Caco-2 (cell line): ENCODE results near the gene CAB39L. TPM values are rescaled to one million over a fixed set of nuclear protein-coding genes. Genes with fewer than 3 reads are reported as not detected.

Experiments used
- BruUV-seq: library from RNA; stranded (reverse); fragments of 400-500 nt; replicated peaks from 2 replicates; lab custom pipeline; 2021; lab: Mats Ljungman, UMichigan
- CTCF ChIA-PET: fragments of 300-600 bp; sonication (Branson Sonifier 250); formaldehyde crosslinking; loops from one replicate; lab custom pipeline; 2022; ENCODE audit warnings: antibody characterized with exemption; lab: Charles Lee
- POLR2A ChIA-PET: fragments of 300-600 bp; sonication (Branson Sonifier 250); formaldehyde crosslinking; loops from one replicate; lab custom pipeline; 2022; ENCODE audit warnings: antibody characterized with exemption; lab: Charles Lee
- DNase-seq, 2 experiments: peaks; one replicate each; pipeline versions ENCODE4 v3.0.0 to v3.0.0-alpha.2; 2020 to 2022
- H3K27me3 ChIP-seq: replicated peaks from 2 replicates; pipeline ENCODE4 v1.6.0; 2011; ENCODE audit warnings: low read length; ENCODE audit not compliant: control insufficient read depth, insufficient read depth
- H3K36me3 ChIP-seq: 2 replicates; pipeline ENCODE4 v1.5.1; 2011; ENCODE audit warnings: low read length; ENCODE audit not compliant: control insufficient read depth, insufficient read depth
- H3K4me1 ChIP-seq: fragments of 250-450 bp; sonication (Bioruptor Pico); 2 replicates; pipeline ENCODE4 v1.5.1; 2020; ENCODE audit warnings: mild to moderate bottlenecking
- H3K4me3 ChIP-seq: 2 replicates; pipeline ENCODE4 v1.5.1; 2011; ENCODE audit warnings: low read depth, mild to moderate bottlenecking, control low read depth, low read length
- H3K9me3 ChIP-seq: fragments of 250-450 bp; sonication (Bioruptor Pico); 2 replicates; pipeline ENCODE4 v1.5.1; 2020; ENCODE audit warnings: mild to moderate bottlenecking, moderate library complexity
- H3K27ac Mint-ChIP-seq: one replicate; pipeline ENCODE4 v1.8.0; 2022; ENCODE audit warnings: mixed read lengths; ENCODE audit not compliant: unreplicated experiment
- H3K27me3 Mint-ChIP-seq: one replicate; pipeline ENCODE4 v1.8.0; 2022; ENCODE audit warnings: mixed read lengths; ENCODE audit not compliant: insufficient read depth, unreplicated experiment
- H3K36me3 Mint-ChIP-seq: one replicate; pipeline ENCODE4 v1.8.0; 2022; ENCODE audit warnings: mild to moderate bottlenecking, mixed read lengths; ENCODE audit not compliant: insufficient read depth, unreplicated experiment
- H3K4me1 Mint-ChIP-seq: one replicate; pipeline ENCODE4 v1.8.0; 2022; ENCODE audit warnings: low read depth, mixed read lengths; ENCODE audit not compliant: unreplicated experiment
- H3K4me3 Mint-ChIP-seq: one replicate; pipeline ENCODE4 v1.8.0; 2022; ENCODE audit warnings: mild to moderate bottlenecking, moderate library complexity, mixed read lengths; ENCODE audit not compliant: unreplicated experiment
- H3K9me3 Mint-ChIP-seq: one replicate; pipeline ENCODE4 v1.8.0; 2022; ENCODE audit warnings: mixed read lengths; ENCODE audit not compliant: unreplicated experiment
- intact Hi-C: fragments of 100-400 bp; cut with micrococcal nuclease; formaldehyde crosslinking; loops from one replicate; pipeline ENCODE4 v1.10.0; 2022; ENCODE audit not compliant: unreplicated experiment
- total RNA-seq: library from RNA; stranded (reverse); gene quantifications from 2 replicates; pipeline ENCODE4 v1.2.3, GENCODE V29; 2022
- TF ChIP-seq, protein P1 (sequence below), 2 experiments: fragments of 200-600 bp in 1 of 2; IDR thresholded peaks; 1 replicate in 1 of 2; 2 replicates in 1 of 2; pipeline versions ENCODE4 v1.5.1 to v1.8.0; 2011 to 2022; ENCODE audit warnings: antibody characterized with exemption in 1 of 2, control low read depth in 1 of 2, inconsistent platforms in 1 of 2, low read depth in 1 of 2, low read length in 1 of 2, mild to moderate bottlenecking in 1 of 2, moderate library complexity in 1 of 2; ENCODE audit not compliant: insufficient read depth in 1 of 2, severe bottlenecking in 1 of 2, unreplicated experiment in 1 of 2

Gene CAB39L
- total RNA-seq, 1 experiment from 2014 or later = 40.6 TPM

DNA sequence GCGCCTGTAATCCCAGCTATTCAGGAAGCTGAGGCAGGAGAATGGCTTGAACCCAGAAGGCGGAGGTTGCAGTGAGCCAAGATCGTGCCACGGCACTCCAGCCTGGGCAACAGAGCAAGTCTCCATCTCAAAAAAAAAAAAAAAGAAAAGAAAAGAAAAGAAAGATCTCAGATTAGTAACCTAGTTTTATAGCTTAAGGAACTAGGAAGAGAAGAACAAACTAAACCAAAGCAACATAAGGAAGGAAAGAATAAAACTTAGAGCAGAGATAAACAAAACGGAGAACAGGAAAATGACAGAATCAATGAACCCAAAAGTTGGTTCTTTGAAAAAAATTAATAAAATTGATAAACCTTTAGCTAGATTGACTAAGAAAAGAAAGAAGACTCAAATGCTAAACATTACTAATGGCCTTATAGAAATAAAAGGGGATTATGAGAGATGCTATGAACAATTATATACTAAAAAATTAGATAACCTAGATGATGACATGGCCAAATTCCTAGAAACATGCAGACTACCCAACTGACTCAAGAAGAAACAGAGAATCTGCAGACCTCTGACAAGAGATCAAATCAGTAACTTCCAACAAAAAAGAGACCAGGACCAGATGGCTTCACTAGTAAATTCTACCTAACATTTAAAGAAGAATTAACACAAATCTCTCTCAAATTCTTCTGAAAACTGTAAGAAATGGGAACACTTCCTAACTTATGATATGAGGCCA lies 127.9 kb downstream of the CAB39L start:
- POLR2A ChIA-PET = no interaction called here
- no TSS peak for BruUV-seq
- H3K4me1 ChIP-seq = peaks cover 21% of the 10 kb centered on the region
- H3K4me3 ChIP-seq = no peak overlapping the region
- CTCF ChIA-PET = interaction anchor here (0.7 kb wide), 1 partner anchor 68 kb away, joined by 6 read pairs; no protein-coding TSS in a partner anchor
- H3K27me3 Mint-ChIP-seq = no peaks in the 10 kb centered on the region
- H3K27ac Mint-ChIP-seq = peak overlapping the region; percentile 28
- no peaks in the 10 kb centered on the region for H3K27me3 ChIP-seq
- H3K36me3 Mint-ChIP-seq = peaks cover 52% of the 10 kb centered on the region
- peaks cover 26% of the 10 kb centered on the region for H3K4me1 Mint-ChIP-seq
- intact Hi-C loops = loop anchor here (2.0 kb wide), 2 partner anchors 27 to 57 kb away; no protein-coding TSS in a partner anchor
- no peaks in the 10 kb centered on the region for H3K9me3 Mint-ChIP-seq
- TF ChIP-seq, protein P1, sequence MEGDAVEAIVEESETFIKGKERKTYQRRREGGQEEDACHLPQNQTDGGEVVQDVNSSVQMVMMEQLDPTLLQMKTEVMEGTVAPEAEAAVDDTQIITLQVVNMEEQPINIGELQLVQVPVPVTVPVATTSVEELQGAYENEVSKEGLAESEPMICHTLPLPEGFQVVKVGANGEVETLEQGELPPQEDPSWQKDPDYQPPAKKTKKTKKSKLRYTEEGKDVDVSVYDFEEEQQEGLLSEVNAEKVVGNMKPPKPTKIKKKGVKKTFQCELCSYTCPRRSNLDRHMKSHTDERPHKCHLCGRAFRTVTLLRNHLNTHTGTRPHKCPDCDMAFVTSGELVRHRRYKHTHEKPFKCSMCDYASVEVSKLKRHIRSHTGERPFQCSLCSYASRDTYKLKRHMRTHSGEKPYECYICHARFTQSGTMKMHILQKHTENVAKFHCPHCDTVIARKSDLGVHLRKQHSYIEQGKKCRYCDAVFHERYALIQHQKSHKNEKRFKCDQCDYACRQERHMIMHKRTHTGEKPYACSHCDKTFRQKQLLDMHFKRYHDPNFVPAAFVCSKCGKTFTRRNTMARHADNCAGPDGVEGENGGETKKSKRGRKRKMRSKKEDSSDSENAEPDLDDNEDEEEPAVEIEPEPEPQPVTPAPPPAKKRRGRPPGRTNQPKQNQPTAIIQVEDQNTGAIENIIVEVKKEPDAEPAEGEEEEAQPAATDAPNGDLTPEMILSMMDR (IDR thresholded peaks at IDR 0.05; ENCODE audit: insufficient read depth in 1 of 2, low read depth in 1 of 2, low read length in 1 of 2, severe bottlenecking in 1 of 2, unreplicated experiment in 1 of 2) = no peak
- H3K9me3 ChIP-seq = no peaks in the 10 kb centered on the region
- no peak for DNase-seq
- no peaks in the 10 kb centered on the region; the same call in 1 of the 2 replicates for H3K36me3 ChIP-seq
- no peak overlapping the region for H3K4me3 Mint-ChIP-seq

DNA sequence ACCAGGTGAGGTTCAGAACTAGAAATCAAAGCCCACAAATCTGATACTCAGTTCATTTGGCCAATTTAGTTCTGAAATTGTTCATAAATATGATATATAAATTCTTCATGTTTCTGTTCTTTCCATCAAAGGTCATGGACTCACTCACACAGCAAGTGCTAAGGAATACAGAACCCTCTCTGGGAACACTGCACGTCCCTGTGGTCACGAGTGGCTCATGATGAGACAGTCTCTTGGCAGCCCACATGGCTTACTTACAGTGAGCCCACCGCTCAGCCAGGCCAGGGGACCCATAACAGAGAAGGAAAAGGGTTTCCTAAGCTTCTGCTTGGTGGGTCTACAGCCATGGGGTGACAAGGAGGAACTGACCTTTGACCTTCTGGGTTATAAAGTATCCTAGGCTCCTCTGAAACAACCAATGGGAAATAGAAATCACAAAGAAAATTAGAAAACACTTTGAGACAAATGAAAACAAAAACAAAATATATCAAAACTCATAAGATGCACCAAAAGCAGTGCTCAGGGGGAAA lies 128.8 kb downstream of the CAB39L start:
- intact Hi-C loops = loop anchor here (2.0 kb wide), 2 partner anchors 28 to 58 kb away; no protein-coding TSS in a partner anchor
- Histone ChIP-seq H3K36me3 (peaks cover 1% of the 10 kb centered on the region), H3K27me3 (no peaks in the 10 kb centered on the region), H3K9me3 (no peaks in the 10 kb centered on the region), H3K4me1 (peaks cover 21% of the 10 kb centered on the region), H3K4me3 (no peak overlapping the region)
- Mint-ChIP-seq H3K36me3 (peaks cover 57% of the 10 kb centered on the region), H3K4me3 (no peak overlapping the region), H3K9me3 (no peaks in the 10 kb centered on the region), H3K27ac (peak overlapping the region; percentile 28), H3K4me1 (peaks cover 26% of the 10 kb centered on the region), H3K27me3 (no peaks in the 10 kb centered on the region)
- TF ChIP-seq, protein P1 (IDR thresholded peaks at IDR 0.05; ENCODE audit: insufficient read depth in 1 of 2, low read depth in 1 of 2, low read length in 1 of 2, severe bottlenecking in 1 of 2, unreplicated experiment in 1 of 2) = no peak
- ChIA-PET POLR2A (no interaction called here), CTCF (interaction anchor here (1.2 kb wide), 1 partner anchor 57 kb away, joined by 5 read pairs; no protein-coding TSS in a partner anchor)
- no TSS peak for BruUV-seq
- no peak for DNase-seq

DNA sequence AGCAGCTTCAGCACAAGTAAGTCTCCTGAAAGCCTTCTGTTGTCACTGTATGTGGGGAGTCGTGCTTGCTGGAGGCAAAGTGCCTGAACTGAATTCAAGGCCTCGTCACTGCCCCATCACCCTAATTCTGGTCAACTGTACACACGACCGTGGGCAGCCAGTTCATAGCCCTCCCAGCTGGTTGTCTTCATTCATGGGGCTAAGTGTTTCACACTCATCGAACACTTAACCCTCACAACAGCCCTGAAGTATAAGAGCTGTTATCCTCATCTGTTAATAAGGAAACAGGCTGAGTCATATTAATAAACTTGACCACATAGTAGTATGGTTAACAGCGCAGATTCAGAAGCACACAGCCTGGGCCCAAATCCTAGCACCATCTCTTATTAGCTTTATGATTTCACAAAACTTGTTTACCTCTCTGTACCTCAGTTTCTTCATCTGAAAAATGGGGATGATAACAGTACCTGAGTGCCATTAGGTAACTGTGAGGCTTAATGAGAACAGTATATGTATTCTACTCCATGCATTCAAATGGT lies 129.5 kb downstream of the CAB39L start:
- ChIA-PET POLR2A (interaction anchor here (0.7 to 1.2 kb wide), 2 partner anchors 15 to 130 kb away, joined by 3 to 4 read pairs; partner anchors contain the start of genes CAB39L and SETDB2), CTCF (interaction anchor here (0.6 to 1.4 kb wide), 6 partner anchors 20 to 289 kb away, joined by 3 to 12 read pairs (median 8); partner anchors contain the start of genes CAB39L and SETDB2)
- Mint-ChIP-seq H3K27ac (peak overlapping the region; percentile 60), H3K4me1 (peaks cover 26% of the 10 kb centered on the region), H3K27me3 (no peaks in the 10 kb centered on the region), H3K9me3 (no peaks in the 10 kb centered on the region), H3K4me3 (peak overlapping the region; percentile 20), H3K36me3 (peaks cover 64% of the 10 kb centered on the region)
- peaks cover 2% of the 10 kb centered on the region for H3K36me3 ChIP-seq
- no peak overlapping the region for H3K4me3 ChIP-seq
- TF ChIP-seq, protein P1 (IDR thresholded peaks at IDR 0.05; ENCODE audit: insufficient read depth in 1 of 2, low read depth in 1 of 2, low read length in 1 of 2, severe bottlenecking in 1 of 2, unreplicated experiment in 1 of 2) = no peak
- no peaks in the 10 kb centered on the region for H3K27me3 ChIP-seq
- intact Hi-C loops = loop anchor here (2.0 kb wide), 2 partner anchors 28 to 58 kb away; no protein-coding TSS in a partner anchor
- no peak for DNase-seq
- BruUV-seq = no TSS peak
- H3K9me3 ChIP-seq = no peaks in the 10 kb centered on the region
- peaks cover 21% of the 10 kb centered on the region for H3K4me1 ChIP-seq
